ENCODE data around the gene STARD7. TPM values are rescaled to one million over a fixed set of nuclear protein-coding genes. Genes with fewer than 3 reads are reported as not detected.

Gene STARD7
- total and polyA plus RNA-seq, 2 donors from 2014 or later = 96.6 to 112 TPM

DNA sequence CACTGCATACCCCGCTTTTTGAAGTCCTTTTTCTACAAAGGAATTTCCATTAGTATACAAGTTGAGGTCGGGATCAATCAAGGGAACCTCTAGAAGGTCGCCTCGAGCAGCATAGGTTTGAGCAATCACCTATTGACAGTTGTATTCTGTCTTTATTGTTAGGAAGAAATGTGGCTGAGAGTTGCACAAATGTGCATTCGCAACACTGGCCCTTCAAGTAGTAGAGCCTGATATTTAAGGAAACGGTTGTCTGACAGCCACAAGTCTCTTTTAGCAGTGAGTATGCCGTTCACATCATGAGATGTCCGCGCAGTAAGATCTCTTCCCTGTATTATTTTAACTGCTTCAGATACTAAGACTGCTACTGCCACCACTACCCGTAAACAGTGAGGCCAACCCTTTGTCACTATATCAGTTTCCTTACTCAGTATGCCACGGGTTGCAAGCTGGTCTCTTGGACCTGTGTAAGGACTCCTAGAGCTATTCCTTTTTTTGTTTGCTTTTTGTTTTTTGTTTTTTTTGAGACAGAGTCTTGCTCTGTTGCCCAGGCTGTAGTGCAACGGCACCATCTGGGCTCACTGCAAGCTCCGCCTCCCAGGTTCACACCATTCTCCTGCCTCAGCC is 10.0 kb upstream of the STARD7 start:
- no peak for FAIRE-seq
- intact Hi-C loops (cut with DNase I) = no loop called here
- H3K27ac ChIP-seq (ENCODE audit: low read depth in 2 of 2, low read length in 2 of 2) = no peak overlapping the region
- TF ChIP-seq, protein P1, sequence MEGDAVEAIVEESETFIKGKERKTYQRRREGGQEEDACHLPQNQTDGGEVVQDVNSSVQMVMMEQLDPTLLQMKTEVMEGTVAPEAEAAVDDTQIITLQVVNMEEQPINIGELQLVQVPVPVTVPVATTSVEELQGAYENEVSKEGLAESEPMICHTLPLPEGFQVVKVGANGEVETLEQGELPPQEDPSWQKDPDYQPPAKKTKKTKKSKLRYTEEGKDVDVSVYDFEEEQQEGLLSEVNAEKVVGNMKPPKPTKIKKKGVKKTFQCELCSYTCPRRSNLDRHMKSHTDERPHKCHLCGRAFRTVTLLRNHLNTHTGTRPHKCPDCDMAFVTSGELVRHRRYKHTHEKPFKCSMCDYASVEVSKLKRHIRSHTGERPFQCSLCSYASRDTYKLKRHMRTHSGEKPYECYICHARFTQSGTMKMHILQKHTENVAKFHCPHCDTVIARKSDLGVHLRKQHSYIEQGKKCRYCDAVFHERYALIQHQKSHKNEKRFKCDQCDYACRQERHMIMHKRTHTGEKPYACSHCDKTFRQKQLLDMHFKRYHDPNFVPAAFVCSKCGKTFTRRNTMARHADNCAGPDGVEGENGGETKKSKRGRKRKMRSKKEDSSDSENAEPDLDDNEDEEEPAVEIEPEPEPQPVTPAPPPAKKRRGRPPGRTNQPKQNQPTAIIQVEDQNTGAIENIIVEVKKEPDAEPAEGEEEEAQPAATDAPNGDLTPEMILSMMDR (IDR thresholded peaks at IDR 0.05; ENCODE audit: borderline replicate concordance, extremely low read depth, insufficient read depth) = no peak
- H3K4me3 ChIP-seq (ENCODE audit: low read length in 3 of 3) = no peak overlapping the region
- DNase-seq = no peak
- H3K9me3 ChIP-seq (ENCODE audit: control insufficient read depth in 2 of 3, insufficient read depth in 1 of 3, low read length in 3 of 3) = no peaks in the 10 kb centered on the region
- H3K27me3 ChIP-seq (ENCODE audit: control insufficient read depth, insufficient read depth, low read length) = no peaks in the 10 kb centered on the region
- H3K4me1 ChIP-seq (ENCODE audit: control insufficient read depth in 2 of 3, insufficient read depth in 2 of 3, low read depth in 1 of 3, low read length in 3 of 3) = no peaks in the 10 kb centered on the region
- no peaks in the 10 kb centered on the region for H3K36me3 ChIP-seq (ENCODE audit: control insufficient read depth in 2 of 3, insufficient read depth in 3 of 3, low read length in 3 of 3)
- H3K9ac ChIP-seq (ENCODE audit: low read length in 3 of 3) = no peak overlapping the region

GRCh38 chr2:96214554-96214953 is 5.9 kb upstream of the STARD7 start:
- no peak overlapping the region for H3K9ac ChIP-seq (ENCODE audit: low read length in 3 of 3)
- H3K4me3 ChIP-seq (ENCODE audit: low read length in 3 of 3) = no peak overlapping the region
- DNase-seq (no peak), FAIRE-seq (no peak)
- intact Hi-C loops (cut with DNase I) = no loop called here
- TF ChIP-seq, protein P1 (IDR thresholded peaks at IDR 0.05; ENCODE audit: borderline replicate concordance, extremely low read depth, insufficient read depth) = no peak
- H3K27me3 ChIP-seq (ENCODE audit: control insufficient read depth, insufficient read depth, low read length) = no peaks in the 10 kb centered on the region
- H3K27ac ChIP-seq (ENCODE audit: low read depth in 2 of 2, low read length in 2 of 2) = no peak overlapping the region
- no peaks in the 10 kb centered on the region for H3K36me3 ChIP-seq (ENCODE audit: control insufficient read depth in 2 of 3, insufficient read depth in 3 of 3, low read length in 3 of 3)
- H3K4me1 ChIP-seq (ENCODE audit: control insufficient read depth in 2 of 3, insufficient read depth in 2 of 3, low read depth in 1 of 3, low read length in 3 of 3) = peaks cover 0 to 7% (median 0%) of the 10 kb centered on the region in 3 donors
- no peaks in the 10 kb centered on the region for H3K9me3 ChIP-seq (ENCODE audit: control insufficient read depth in 2 of 3, insufficient read depth in 1 of 3, low read length in 3 of 3)

DNA sequence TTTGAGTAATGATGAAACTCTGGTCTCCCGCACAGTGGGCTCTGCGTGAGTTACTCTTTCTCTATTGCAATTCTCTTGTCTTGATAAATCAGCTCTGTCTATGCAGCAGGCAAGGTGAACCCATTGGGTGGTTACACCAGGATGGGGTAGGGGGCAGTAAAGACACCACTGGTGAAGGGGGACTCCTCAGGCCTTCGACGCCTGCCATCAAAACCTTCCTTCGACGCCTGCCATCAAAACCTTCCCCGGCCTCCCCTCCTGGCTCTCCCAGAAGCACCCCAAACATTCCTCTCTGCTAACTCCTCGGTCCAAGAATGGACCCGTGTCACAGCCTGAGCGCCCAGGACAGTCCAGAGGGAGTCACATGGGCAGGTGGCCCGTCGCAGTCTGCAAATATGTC is 4.8 kb upstream of the STARD7 start:
- FAIRE-seq (no peak), DNase-seq (no peak)
- intact Hi-C loops (cut with DNase I) = no loop called here

More for the DNA sequence above, 4.8 kb upstream of the STARD7 start:
- Histone ChIP-seq H3K27ac (ENCODE audit: low read depth in 2 of 2, low read length in 2 of 2) (no peak overlapping the region), H3K27me3 (ENCODE audit: control insufficient read depth, insufficient read depth, low read length) (no peaks in the 10 kb centered on the region), H3K9me3 (ENCODE audit: control insufficient read depth in 2 of 3, insufficient read depth in 1 of 3, low read length in 3 of 3) (no peaks in the 10 kb centered on the region), H3K4me1 (ENCODE audit: control insufficient read depth in 2 of 3, insufficient read depth in 2 of 3, low read depth in 1 of 3, low read length in 3 of 3) (peaks cover 0 to 9% (median 0%) of the 10 kb centered on the region in 3 donors), H3K36me3 (ENCODE audit: control insufficient read depth in 2 of 3, insufficient read depth in 3 of 3, low read length in 3 of 3) (no peaks in the 10 kb centered on the region), H3K9ac (ENCODE audit: low read length in 3 of 3) (no peak overlapping the region), H3K4me3 (ENCODE audit: low read length in 3 of 3) (no peak overlapping the region)
- TF ChIP-seq, protein P1 (IDR thresholded peaks at IDR 0.05; ENCODE audit: borderline replicate concordance, extremely low read depth, insufficient read depth) = no peak

Measured in kidney (tissue), 14 donors.